ENCODE results near the gene HSD17B10.

DNA sequence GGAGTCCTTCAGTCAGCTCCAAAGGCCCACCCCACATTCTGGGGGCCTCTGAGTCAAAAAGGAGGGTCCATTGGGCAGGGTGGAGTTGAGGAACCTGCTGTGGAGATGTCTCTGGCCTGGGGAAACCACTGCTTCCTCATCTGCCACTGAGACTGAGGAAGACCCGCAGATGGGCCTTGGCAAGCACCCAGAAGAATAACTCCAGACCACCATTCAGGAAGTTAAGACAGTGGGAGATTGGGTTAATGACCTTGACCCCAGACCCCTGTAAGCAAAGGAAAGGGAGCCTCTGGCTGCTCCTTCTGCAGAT lies 8.1 kb upstream of the HSD17B10 start:
- no peak for TF ChIP-seq POLR2A (IDR thresholded peaks at IDR 0.05)
- TF ChIP-seq, protein P1, sequence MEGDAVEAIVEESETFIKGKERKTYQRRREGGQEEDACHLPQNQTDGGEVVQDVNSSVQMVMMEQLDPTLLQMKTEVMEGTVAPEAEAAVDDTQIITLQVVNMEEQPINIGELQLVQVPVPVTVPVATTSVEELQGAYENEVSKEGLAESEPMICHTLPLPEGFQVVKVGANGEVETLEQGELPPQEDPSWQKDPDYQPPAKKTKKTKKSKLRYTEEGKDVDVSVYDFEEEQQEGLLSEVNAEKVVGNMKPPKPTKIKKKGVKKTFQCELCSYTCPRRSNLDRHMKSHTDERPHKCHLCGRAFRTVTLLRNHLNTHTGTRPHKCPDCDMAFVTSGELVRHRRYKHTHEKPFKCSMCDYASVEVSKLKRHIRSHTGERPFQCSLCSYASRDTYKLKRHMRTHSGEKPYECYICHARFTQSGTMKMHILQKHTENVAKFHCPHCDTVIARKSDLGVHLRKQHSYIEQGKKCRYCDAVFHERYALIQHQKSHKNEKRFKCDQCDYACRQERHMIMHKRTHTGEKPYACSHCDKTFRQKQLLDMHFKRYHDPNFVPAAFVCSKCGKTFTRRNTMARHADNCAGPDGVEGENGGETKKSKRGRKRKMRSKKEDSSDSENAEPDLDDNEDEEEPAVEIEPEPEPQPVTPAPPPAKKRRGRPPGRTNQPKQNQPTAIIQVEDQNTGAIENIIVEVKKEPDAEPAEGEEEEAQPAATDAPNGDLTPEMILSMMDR (IDR thresholded peaks at IDR 0.05), result no peak
